GM19025 (cell line): ENCODE measurements around the gene SFTPD.

Experiments
- ATAC-seq: cut with Tn5 transposase; IDR thresholded peaks from one replicate; pipeline ENCODE4 v1.9.1; 2021; ENCODE audit warnings: mild to moderate bottlenecking, low read depth, moderate library complexity; ENCODE audit not compliant: unreplicated experiment

The SFTPD gene

GRCh38 chr10:79946271-79947082 lies 2.4 kb downstream of the SFTPD start:
- no peak for ATAC-seq

GRCh38 chr10:79944428-79945395 lies 4.2 kb downstream of the SFTPD start:
- ATAC-seq = no peak

GRCh38 chr10:79943871-79944270 lies 5.0 kb downstream of the SFTPD start:
- no peak for ATAC-seq

DNA sequence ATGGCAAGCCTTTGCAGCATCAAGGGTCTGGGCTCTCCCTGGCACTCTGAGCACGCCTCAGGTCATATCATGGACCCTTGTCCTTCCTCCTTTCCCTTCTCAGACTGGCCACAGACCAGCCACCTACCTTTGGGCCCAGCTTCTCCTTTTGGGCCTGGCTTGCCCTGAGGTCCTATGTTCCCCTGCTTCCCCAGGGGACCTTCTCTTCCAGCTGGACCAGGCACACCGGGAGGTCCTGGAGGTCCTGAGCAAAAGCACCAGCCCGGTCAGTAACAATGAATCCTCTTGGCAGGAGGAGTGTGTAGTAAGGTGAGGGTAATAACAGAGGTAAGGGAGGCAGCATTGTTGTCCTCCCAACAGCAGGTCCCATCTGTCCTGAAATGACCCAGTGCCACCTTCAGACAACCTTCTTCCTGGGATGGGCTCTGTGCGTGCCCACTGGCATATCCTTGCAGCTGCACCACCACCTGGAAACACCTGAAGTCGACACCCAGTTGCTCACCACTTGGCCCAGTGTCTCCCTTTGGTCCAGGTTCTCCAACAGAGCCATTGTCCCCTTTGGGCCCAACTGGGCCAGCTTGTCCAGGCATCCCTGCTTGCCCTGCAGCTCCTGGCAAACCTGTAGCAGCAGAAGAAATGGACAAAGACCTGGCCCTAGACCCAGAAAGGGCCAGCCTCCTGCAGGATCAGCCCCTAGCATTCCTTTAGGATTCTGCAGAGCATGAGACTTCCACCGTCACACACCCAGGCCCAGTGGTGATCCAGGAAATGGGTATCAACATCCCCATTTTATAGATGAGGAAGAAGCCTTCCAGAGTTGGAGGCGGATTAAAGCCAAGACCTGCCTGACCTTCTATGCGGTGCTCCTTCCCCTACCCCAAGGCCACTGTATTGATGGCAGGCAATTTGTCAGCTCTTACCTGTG lies 6.4 kb downstream of the SFTPD start:
- ATAC-seq = no peak

- ATAC-seq = no peak
These were observed 7.2 kb downstream of the SFTPD start for GRCh38 chr10:79941585-79942210.

GRCh38 chr10:79941146-79941545 lies 7.8 kb downstream of the SFTPD start:
- no peak for ATAC-seq

DNA sequence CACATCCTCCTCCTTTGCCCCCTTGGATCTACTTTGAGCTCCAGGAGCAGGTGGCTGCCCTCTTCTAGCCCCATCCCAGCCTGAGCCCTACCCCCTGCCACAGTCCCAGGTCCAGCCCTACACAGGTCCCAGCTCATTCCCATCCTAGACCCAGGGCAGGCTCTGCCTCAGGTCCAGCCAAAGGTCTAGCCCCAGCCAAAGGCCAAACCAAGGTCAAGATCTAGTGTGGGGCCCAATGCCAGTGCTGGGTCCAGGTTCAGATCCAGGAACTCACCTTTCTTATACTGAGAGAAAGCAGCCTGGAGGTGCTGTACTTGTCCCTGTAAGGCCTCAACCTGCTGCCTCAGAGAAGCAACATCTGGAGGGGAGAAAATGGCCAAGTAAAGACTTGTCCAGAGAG lies 8.5 kb downstream of the SFTPD start:
- ATAC-seq = no peak

GRCh38 chr10:79939969-79940368 lies 8.9 kb downstream of the SFTPD start:
- ATAC-seq = no peak

DNA sequence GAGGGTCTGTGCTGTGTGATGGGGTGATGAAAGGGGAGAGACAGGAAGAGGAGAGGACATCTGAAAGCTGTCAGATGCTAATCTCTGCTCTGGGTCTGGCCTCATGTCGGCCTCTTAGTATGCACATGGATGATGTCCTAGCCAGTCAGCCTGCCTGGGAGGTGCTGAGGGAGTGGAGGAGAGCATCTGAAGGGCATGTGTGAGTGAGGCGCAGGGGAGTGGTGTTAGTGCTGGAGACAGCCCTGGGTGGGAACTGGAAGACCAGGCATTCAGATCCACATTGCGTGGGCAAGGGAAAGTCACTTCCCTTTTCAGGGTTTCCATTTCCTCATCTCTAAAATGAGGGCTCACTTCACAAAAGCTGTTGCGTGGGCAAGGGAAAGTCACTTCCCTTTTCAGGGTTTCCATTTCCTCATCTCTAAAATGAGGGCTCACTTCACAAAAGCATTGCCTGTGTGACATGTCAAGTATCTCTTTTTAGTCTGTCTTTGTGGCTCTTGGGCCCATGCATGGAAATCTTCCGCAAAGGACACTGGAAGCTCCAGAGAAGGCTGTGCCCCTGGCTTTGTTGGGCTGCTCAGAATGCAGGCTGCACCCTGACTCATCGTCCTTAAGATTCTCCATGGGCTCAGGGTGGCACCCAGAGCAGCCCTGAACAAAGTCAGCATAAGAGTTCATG lies 10.0 kb downstream of the SFTPD start:
- ATAC-seq = no peak

DNA sequence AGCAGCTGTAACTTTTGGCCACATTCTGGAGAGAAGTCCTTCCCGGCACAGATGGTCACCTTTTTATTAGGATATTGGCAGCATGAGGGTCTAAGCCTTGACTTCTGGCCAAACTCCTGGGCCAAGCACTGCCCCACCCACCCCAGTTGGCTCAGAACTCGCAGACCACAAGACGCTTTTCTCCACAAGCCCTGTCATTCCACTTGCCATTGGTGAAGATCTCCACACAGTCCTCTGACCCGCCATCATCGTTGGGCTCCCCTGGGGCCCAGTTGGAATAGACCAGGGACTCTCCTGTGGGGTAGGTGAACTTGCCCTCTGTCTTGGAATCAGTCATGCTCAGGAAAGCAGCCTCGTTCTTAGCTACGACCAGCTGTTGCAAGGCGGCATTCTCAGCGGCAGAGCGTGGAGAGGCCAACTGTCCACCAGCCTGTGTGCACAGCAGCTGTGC lies 11.2 kb downstream of the SFTPD start:
- ATAC-seq = no peak

GRCh38 chr10:79936625-79937615 lies 12.0 kb downstream of the SFTPD start:
- ATAC-seq = no peak

GRCh38 chr10:79933961-79934360 lies 14.9 kb downstream of the SFTPD start:
- no peak for ATAC-seq

DNA sequence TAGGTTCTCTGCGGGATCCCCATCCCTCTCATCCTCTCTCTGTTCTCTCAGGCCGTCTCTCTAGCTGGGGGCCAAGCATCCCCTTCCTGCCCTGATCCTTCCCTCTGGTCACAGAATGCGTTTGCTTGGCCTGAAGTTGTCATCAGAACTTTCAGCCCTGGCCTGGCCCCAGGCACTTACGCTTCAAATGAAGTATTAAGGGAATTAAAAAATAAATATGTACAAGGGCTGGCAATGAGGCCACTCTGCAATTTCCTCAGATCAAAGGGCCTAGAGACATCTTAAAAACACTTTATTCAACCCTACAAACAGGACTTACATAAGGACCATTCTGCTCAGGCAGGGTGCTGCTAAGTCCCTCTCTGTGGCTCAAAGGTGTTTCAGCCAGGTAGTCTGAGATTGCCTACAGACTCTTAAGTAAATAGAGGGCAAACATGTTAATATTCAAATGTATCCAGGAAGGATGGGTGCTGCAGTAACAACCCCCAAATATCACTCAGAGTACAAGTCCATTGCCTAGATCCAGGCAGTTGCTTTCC lies 16.0 kb downstream of the SFTPD start:
- no peak for ATAC-seq

GRCh38 chr10:79932307-79932706 lies 16.6 kb downstream of the SFTPD start:
- no peak for ATAC-seq

- ATAC-seq = no peak
These were observed 18.2 kb downstream of the SFTPD start for GRCh38 chr10:79930751-79931150.

DNA sequence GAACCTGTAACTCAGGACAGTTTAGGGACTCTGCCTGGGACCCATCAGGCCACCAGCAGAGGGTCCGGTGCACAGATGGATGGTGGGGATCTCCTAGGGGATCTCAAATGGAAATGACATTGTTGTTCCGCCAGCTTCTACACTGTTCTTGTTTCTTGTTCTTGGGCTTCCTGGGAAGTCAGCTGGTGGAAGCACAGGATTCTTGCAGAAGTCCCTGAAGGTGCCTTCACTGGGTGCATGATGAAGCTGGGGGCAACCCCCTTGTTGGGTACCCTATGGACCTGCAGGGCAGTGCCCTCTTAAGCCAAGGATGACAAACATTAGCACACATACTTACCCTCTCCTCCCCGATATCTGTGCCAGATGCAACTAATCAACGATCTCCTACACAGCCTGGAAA lies 18.6 kb downstream of the SFTPD start:
- ATAC-seq = no peak

DNA sequence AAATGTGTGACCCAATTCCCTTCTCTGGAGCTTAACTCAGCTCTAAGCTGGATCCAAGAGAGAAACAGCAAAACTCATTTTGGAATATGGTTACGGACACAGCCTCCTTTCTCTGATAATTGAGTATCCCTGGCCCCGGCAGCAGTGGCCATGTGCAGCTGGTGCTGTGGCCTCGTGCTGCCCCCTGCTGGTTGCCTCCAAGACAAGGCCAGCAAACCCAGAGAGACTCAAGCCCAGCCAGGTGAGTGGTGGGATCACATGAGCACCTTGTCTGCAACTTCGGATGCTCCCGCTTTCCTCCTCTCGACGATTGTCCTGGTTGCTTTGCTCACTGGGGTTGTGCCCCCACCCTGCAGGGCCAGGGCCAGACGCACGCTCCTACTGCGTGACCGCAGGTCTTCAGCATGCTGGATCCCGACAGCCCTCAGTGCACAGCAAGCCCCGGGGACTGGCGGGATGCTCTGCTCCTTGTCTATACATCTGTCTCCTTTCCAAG lies 19.4 kb downstream of the SFTPD start:
- peak; percentile 65 for ATAC-seq
